OCI-LY1 (cell line): ENCODE data around the gene NEURL4.

ENCODE experiments used
- CTCF ChIP-seq: fragments of 200-600 bp; sonication (generic), shearing (Covaris generic); IDR thresholded peaks from 2 replicates; pipeline ENCODE4 v1.5.1; 2017; ENCODE audit warnings: mild to moderate bottlenecking, antibody characterized with exemption, low read length, moderate library complexity, mixed read lengths
- EZH2 ChIP-seq: fragments of 200-600 bp; sonication (generic), shearing (Covaris generic); IDR thresholded peaks from 2 replicates; pipeline ENCODE4 v1.8.0; 2017; ENCODE audit warnings: borderline replicate concordance, mixed run types, mild to moderate bottlenecking, antibody characterized with exemption, low read length, moderate library complexity, mixed read lengths

GRCh38 chr17:7280519-7281073 lies 48.5 kb downstream of the NEURL4 start:
- TF ChIP-seq CTCF (peak; percentile 92), EZH2 (no peak)
